Stimulated activated CD4-positive, alpha-beta T cell treated with anti-CD3 and anti-CD28 coated beads, Interleukin-2, amount 100 ng/mL, for 4 hours (primary cell): ENCODE results near the gene TTC38.
A peak's percentile ranks its signal among the peaks of the same experiment; 100 is the strongest.
"Not testable (repeated sequence)": the region's sequence is repeated elsewhere in the genome, so short reads cannot be mapped to it uniquely, and the experiment has no call there.

Source experiments
- DNase-seq: peaks from one replicate; pipeline ENCODE4 v3.0.0-alpha.2; 2020; ENCODE audit warnings: low read depth

TTC38 gene

GRCh38 chr22:46246178-46246577 lies 21.6 kb upstream of the TTC38 start:
- no peak for DNase-seq

DNA sequence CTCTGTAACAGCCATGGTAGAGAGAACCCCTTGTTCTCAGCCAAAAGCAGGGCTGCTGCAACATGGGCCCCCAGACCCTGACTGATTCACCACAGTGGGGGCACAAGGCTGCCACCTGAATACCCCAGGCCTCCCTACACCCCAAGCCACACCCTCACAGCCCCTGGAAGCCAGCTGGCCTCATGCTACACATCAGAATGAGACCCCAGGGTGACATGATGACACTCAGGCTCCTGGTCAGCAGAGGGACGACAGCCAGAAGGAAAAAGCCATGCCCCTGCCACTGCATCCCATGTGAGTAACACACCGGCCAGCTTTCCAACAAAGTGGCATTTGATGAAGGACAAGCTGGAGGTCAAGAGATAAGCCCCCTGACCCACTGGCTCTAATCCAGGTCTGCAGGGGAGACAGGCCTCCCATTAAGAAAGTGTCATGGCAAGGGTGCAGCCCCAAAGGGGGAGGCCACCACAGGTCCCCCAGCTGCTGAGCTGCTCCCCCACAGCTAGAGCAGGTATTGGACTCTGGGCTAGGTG lies 20.3 kb upstream of the TTC38 start:
- no peak for DNase-seq

DNA sequence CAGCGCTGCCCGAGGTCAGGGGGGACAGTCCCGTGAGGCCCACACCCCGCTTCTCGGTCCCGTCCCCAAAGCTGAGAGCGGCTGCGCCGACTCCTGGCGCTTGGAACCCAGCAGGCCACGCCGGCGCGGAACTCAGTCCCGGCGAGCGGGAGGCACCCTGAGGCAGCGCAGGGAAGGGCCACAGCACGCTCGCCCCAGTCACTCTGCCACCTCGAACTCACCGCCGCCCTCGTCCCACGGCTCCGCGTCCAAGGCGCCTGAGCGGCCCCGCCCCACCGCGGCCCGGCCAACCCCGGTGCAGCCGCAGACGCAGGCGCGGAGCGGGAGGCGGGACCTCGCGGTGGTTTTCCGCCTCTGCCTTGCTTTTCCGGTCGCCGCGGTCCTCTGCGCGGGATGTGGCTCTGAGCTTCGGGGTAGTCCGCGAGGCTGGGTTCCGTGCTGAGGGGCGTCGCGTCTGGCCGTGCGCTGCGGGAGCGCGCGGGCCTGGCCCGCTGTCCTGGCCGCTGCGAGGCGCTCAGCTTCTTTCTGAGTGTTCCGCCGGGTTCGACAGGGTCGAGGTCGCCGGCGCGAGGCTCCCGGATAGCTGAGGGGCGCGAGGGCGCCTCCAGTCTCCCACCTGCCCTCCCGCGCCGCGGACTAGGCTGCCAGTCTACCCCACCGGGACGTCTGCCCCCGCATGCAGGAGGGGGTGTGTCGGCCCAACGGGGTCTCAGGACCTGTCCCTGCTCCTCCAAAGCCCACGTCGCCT lies 17.6 kb upstream of the TTC38 start, which contains the start of gene CDPF1:
TSS of gene CDPF1 (minus strand) at position 259 of the 748 bp plus-strand sequence. CDS start 2,009 bp downstream, outside the sequence.
- DNase-seq, result peak; percentile 89

DNA sequence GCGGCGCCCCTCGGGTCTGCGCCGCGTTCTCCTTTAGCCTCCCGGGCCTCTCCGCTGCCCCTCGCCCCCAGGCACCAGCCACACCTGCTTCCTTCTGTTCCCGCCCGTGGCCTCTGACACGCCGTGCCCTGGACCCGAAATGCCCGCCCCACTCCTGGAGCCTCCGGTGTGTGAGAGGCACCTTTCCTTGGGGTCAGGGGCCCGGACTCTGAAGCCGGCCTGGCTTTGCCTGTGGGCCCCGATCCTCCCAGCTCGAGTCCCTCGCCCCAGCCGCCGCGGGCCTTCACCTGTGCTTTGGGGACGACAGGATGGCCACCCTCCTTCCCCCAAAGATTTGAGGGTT lies 17.1 kb upstream of the TTC38 start:
- DNase-seq, result no peak

GRCh38 chr22:46251266-46251665 lies 16.5 kb upstream of the TTC38 start:
- DNase-seq, result no peak

DNA sequence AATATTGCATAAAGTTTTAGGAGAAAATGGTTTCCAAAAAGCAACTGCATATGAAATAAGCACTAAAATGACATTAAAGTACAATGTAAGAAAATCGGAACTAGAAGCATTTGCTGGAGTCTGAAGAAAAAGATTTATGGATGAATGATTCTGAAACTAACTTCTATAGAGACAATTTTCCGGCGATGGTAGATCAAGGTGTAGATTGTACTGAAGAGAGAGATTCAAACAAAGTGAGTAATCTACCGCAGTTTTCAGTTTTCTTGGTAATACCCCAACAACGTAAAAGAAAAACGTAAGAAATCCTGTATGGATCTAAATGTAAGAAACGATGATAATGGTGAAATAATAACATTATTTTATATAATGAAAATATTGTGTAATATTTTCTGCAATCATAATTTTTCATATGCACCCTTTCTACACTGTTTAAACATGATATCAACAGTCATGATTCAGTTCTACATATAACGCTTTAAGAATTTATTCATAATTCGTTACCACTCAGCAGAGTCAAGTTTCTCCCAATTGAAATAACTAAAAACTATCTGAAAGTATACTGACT lies 15.9 kb upstream of the TTC38 start:
- DNase-seq, result no peak

DNA sequence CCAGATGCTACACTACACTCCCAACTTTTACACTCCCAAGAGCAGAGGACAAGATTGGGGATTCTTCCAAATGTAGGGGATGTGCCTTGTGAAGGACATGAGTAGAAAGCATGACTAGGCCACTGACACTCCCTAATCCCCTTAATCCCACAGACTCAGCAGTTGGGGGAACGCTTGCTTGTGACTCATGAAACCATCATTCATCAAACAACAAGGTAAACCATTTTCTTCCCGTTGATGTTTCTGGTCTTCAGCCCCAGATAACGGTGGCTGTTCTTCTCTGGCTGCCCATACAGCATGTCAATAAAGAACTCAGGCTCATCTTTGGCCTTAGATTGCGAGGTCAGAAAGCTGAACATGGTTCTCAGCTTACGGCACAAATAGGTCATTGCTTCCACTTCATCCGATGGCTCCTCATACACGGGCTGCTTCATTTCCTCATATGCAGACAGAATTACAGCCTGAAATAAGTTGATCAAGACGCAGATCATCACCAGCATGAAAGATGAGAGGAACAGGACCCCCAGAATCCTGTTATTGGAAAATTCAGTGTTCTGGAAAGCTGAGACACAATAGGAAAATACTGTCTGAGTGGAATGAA lies 11.3 kb upstream of the TTC38 start:
- DNase-seq, result no peak

GRCh38 chr22:46259374-46259773 lies 8.4 kb upstream of the TTC38 start:
- DNase-seq, result no peak

DNA sequence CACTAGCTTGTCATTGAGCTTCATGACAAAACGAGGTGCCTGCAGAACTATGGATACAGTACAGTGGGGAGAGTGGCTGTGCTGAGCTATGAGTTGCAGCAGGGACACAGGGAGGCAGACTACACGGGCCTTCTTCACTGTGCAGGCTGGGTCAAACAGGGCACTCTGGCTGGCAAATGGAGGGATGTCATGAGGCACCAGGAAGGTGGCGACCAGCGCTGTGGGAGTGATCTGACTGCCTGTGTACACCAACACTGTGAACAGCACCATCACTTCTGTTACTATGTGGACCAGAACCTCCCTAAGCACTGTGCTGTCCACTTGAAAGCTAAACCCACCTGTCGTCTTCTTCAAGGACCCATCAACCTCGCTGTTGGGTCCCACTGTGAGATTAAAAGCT lies 7.8 kb upstream of the TTC38 start:
- DNase-seq, result no peak

- no peak for DNase-seq
These were observed 5.2 kb upstream of the TTC38 start for GRCh38 chr22:46262449-46263215.

DNA sequence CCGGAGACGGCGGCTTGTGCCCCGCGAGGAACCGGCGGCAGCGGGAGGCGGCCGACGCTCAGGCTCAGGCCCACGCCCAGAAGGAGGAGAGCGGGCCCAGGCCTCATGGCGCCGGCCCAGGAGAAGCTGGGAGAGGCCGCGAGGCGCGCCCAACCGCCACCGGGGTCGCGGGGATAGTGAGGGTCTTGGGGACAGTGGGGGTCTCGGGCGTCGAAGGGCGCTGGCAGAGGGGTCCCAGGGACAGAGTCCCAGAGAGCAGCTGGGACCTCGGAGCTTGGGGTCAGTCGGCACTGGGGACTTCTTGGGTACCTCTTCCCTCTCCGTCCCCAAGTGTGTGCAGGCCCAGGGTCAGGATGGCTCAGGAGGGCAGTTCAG lies 4.6 kb upstream of the TTC38 start, which contains the start of gene PKDREJ:
TSS of gene PKDREJ (minus strand) at position 128 of the 375 bp plus-strand sequence. CDS start at position 107, 21 bp downstream.
- no peak for DNase-seq

- not testable (repeated sequence) for DNase-seq
These were observed 3.3 kb upstream of the TTC38 start for GRCh38 chr22:46264520-46264919.

- not testable (repeated sequence) for DNase-seq
These were observed 2.2 kb upstream of the TTC38 start for GRCh38 chr22:46265627-46266026.

- no peak for DNase-seq
These were observed 1.8 kb downstream of the TTC38 start for GRCh38 chr22:46269564-46269963.

DNA sequence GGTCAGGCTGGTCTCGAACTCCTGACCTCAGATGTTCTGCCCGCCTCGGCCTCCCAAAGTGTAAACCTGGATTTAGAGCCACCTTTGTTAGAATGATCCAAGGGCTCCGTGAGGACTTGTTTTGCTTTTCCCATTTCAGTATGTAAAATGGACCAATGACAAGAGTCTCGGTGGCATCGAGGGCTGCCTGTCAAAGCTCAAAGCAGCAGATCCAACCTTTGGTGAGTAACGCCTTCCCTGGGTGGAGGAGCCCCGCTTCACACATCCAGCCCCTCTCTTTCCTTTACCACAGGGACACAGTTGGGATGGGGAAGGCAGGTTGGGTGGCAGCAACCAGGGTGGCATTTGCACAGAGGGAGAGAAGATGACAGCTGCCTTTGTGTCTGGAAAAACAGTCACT lies 4.4 kb downstream of the TTC38 start:
- no peak for DNase-seq

GRCh38 chr22:46272762-46273431 lies 5.1 kb downstream of the TTC38 start:
- DNase-seq, result no peak

GRCh38 chr22:46273432-46274148 lies 5.8 kb downstream of the TTC38 start:
- no peak for DNase-seq

GRCh38 chr22:46274381-46274780 lies 6.6 kb downstream of the TTC38 start:
- DNase-seq, result no peak

GRCh38 chr22:46275455-46276122 lies 7.8 kb downstream of the TTC38 start:
- DNase-seq, result no peak

- DNase-seq, result no peak
These were observed 8.8 kb downstream of the TTC38 start for GRCh38 chr22:46276563-46276962.
